HG02943 (cell line): Measurements from ENCODE around the gene FER.
"Not testable (repeated sequence)": the region's sequence is repeated elsewhere in the genome, so short reads cannot be mapped to it uniquely, and the experiment has no call there.

ENCODE experiments used
- ATAC-seq: cut with Tn5 transposase; IDR thresholded peaks from one replicate; pipeline ENCODE4 v1.9.1; 2021; ENCODE audit warnings: mild to moderate bottlenecking, low read depth, moderate library complexity; ENCODE audit not compliant: unreplicated experiment

Gene FER

DNA sequence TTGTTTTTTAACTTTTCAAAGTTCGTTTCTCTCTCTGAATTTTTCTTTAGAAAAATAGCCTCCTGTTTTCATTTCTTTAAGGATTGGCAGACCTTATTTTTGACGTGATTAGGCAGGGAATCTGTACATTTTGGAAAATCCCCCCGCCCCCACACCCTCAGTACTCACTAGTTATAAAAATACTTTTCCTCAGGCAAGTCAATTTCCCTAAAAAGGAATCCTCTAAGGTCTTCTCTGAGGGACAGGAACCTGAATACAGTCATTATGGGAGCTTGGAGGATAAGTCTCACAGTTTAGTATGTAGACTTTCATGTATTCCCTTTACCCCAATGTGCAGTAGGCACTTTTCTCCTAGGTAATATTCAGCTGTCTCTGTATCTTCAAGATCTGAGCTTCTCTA, 3.9 kb upstream of the FER start:
- no peak for ATAC-seq

DNA sequence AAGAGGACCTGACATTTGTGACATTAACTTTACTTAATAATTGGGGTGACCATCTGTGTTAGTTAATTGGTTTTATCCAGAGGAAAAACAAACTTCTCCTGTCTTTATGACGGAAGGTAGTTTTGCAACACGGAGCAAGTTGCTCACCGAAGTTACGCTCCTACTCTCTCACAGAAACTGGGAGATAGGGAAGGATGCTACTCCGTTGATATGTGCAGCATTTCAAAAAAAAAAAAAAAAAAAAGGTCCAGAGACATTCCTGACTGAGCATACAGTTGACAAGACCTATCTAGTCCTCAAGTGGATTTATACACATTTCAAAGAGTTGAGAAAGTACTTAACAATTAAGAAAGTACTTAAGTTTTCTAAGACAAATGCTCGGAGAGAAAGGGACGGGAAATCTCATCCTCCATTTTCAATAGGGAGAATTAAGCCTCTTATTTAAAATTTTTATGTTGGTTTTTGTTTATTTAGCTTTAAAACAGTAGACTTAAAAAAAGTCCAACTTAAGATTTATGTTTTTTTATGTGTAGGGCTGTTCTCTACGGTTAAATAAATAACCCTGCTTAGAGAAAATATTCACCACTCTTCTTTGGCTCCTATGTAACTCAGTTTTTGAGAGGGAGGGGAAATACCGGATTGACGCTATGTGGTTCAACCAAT, 455 bp upstream of the FER start:
- ATAC-seq, result no peak

DNA sequence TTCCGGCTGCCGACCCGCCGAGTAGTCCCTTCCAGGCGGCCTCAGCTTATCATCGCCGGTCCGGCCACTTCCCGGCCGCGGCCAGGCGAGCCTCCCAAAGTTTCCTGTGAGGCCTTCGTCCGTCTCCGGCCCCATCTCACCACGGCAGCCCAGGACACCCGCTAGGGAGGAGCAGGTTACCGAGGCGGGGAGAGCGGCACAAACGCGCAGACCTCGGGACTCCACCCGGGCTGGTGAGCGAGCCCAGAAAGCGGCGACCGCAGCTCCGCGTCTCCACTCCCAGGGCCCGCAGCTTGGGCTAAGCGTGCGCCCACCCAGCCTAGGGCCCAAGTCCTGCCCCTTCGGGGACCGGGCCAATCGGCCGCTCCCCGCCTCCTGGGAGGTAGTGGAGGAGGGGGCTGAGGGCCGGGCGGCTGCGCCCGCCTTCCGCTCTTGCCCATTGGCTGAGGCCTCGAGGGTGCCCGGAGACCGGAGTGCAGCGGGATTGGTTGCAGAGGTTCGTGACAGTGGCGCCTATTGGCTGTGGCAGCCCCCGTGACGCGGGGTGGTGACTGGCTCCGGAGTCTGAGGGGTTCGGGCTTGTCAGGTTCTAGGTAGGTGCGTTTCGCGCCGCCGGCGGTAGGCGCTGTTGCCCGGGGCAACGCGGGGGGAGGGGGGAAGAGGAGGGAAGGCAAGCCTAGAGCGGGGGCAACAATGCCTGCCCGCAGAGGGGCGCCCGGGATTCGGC, 867 bp downstream of the FER start:
- peak; percentile 94 for ATAC-seq

DNA sequence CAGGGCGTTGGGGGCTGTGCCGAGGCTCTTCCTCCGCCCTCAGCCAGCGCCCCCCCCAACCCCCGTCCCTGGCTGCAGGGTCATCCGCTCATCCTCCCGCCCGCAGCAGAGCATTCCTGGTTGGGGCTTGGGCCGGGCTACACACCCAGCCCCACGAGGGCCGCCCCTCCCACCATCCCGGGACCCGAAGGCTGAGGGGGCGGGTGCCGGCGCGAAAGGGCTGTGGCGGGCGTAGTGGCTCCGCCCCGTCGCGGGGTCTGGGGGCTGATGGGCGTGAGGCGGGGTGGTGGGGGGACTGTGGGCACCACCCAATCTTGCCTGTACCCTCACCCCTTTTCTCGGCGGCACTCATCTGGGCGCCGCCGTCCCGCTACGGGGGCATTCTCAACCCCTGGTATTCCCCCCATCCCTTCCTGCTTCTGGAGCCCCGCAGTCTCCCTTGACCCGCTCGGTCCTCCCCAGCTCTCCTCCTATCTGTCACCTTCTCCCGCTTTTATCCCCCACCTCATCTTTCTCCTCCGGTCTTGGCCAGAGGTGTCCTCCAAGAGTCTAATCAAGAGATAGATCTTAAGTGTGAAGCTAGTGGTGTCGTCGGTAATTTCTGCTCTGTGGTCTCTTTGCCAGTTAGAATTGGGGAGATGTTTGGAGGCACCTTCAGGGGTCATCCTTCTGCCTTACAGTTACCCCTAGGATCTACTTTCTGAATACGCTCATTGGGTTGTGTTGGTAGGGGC, 1.6 kb downstream of the FER start:
- peak; percentile 34 for ATAC-seq

GRCh38 chr5:108753331-108753730, 5.6 kb downstream of the FER start:
- ATAC-seq, result no peak

- ATAC-seq, result no peak
Measured at GRCh38 chr5:108753877-108754276, 6.2 kb downstream of the FER start.

DNA sequence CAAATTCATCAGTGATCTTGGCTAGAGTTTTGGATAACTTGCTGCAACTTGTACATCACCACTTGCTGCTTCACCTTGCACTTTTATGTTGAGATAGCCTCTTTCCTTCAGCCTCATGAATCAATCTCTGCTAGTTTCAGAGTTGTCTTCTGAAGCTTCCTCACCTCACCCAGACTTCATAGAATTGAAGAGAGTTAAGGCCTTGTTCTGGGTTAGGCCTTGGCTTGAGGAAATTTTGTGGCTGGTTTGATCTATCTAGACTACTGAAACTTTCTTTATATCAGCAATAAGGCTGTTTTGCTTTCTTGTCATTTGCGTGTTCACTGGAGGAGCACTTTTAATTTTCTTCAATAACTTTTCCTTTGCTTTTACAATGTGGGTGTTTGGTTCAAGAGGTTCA, 12.8 kb downstream of the FER start:
- ATAC-seq, result no peak

DNA sequence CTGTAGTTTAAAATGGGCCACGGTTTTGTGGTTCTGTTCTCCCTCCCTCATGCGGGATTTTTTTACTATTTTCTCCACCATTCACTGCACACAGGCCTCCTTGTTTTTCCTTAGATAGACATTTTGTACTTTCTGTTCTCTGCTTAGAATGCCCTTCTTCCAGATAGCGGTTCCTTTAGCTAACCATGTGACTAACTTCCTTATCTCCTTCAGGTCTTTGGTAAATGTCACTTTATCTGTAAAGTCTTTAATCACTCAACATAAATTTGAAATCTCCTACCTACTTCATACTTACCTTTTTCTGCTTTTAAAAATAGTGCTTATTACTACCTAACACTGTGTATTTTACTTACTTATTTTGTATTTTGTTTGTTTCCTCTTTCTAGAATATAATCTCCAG, 15.0 kb downstream of the FER start:
- ATAC-seq, result no peak

GRCh38 chr5:108763222-108763916, 15.7 kb downstream of the FER start:
- no peak for ATAC-seq

GRCh38 chr5:108765647-108766046, 17.9 kb downstream of the FER start:
- ATAC-seq, result no peak

GRCh38 chr5:108766916-108767315, 19.2 kb downstream of the FER start:
- ATAC-seq, result not testable (repeated sequence)

GRCh38 chr5:108769352-108769751, 21.7 kb downstream of the FER start:
- ATAC-seq, result peak; percentile 76

DNA sequence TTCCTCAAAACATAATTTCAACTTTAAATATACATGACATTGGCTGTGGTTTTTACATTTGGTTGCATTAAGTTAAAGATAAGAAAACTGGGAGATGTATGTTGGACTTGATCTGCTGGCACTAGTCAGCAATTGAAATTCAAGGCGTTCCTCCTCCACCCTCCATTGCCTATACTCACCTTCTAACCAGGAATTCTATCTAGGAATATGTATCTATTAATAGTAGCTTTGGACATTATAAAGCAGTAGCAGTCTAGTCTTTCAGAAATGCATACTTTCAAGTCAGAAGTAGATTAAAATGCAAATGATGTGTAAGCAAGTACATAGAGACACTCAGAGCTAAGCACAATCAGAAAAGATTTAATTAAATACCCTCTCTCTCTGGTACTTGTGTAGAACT, 24.9 kb downstream of the FER start:
- no peak for ATAC-seq

- no peak for ATAC-seq
Measured at GRCh38 chr5:108773330-108773729, 25.6 kb downstream of the FER start.

GRCh38 chr5:108774079-108774478, 26.4 kb downstream of the FER start:
- not testable (repeated sequence) for ATAC-seq

DNA sequence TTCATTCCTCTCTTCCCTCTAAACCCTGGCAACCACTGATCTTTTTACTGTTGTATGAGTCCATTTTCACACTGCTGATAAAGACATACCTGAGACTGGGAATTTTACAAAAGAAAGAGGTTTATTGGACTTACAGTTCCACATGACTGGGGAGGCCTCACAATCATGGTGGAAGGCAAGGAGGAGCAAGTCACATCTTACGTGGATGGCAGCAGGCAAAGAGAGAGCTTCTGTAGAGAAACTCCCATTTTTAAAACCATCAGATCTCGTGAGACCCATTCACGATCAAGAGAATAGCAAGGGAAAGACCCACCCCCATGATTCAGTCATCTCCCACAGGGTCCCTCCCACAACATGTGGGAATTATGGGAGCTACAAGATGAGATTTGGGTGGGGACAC, 29.9 kb downstream of the FER start:
- not testable (repeated sequence) for ATAC-seq

- ATAC-seq, result not testable (repeated sequence)
Measured at GRCh38 chr5:108784577-108784976, 36.9 kb downstream of the FER start.

- ATAC-seq, result no peak
Measured at GRCh38 chr5:108786806-108787483, 39.2 kb downstream of the FER start.

DNA sequence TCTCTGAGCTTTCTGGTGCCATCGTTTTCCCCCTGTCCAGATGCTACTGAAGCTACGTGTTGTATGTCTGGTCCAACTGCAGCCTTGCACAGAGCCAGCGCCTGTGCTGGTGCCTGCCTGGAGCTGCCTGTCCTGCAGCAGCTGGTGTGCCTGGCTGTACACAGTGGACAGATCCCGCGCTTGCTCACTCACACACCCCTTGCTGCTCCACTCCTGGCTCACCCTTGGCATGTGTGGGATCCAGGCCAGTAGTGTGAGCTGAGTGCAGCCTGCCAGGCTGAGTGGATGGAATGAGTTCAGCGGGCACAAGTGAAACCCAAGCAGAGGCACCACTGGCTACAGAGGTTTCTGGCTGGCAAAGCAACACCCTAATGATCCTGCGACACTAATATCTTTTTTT, 40.4 kb downstream of the FER start:
- ATAC-seq, result no peak

- ATAC-seq, result no peak
Measured at GRCh38 chr5:108793207-108793606, 45.5 kb downstream of the FER start.
